ENCODE results near the gene TTC31.

Gene TTC31

GRCh38 chr2:74439373-74439772, 43.5 kb upstream of the TTC31 start:
- peaks cover 10% of the 10 kb centered on the region for H3K79me2 ChIP-seq
- H2AFZ ChIP-seq, result peak overlapping the region; percentile 99
- TF ChIP-seq CTCF (IDR thresholded peaks at IDR 0.05), result no peak
- no peaks in the 10 kb centered on the region for H3K27me3 ChIP-seq (ENCODE audit: control insufficient read depth, insufficient read depth, low read length)
- H3K9me3 ChIP-seq (ENCODE audit: control insufficient read depth, low read length), result no peaks in the 10 kb centered on the region
- H3K36me3 ChIP-seq (ENCODE audit: control insufficient read depth, insufficient read depth, low read length), result no peaks in the 10 kb centered on the region
- no peak overlapping the region for H3K9ac ChIP-seq
- peaks cover 8% of the 10 kb centered on the region for H3K4me1 ChIP-seq
- peak overlapping the region; percentile 88 for H3K27ac ChIP-seq
- H3K4me2 ChIP-seq (ENCODE audit: low read length), result peak overlapping the region; percentile 95
- H3K4me3 ChIP-seq (ENCODE audit: low read depth, low read length), result peak overlapping the region; percentile 87

GRCh38 chr2:74439803-74440377, 43.0 kb upstream of the TTC31 start:
- Histone ChIP-seq H3K79me2 (peaks cover 10% of the 10 kb centered on the region), H3K27ac (peak overlapping the region; percentile 88), H3K4me2 (ENCODE audit: low read length) (peak overlapping the region; percentile 95), H3K9me3 (ENCODE audit: control insufficient read depth, low read length) (no peaks in the 10 kb centered on the region), H2AFZ (peak overlapping the region; percentile 99), H3K27me3 (ENCODE audit: control insufficient read depth, insufficient read depth, low read length) (no peaks in the 10 kb centered on the region), H3K9ac (no peak overlapping the region), H3K36me3 (ENCODE audit: control insufficient read depth, insufficient read depth, low read length) (no peaks in the 10 kb centered on the region), H3K4me3 (ENCODE audit: low read depth, low read length) (peak overlapping the region; percentile 87), H3K4me1 (peaks cover 8% of the 10 kb centered on the region)
- no peak for TF ChIP-seq CTCF (IDR thresholded peaks at IDR 0.05)

GRCh38 chr2:74440378-74441169, 42.3 kb upstream of the TTC31 start:
- Histone ChIP-seq H3K27ac (peak overlapping the region; percentile 88), H3K9ac (peak overlapping the region; percentile 1), H3K4me1 (peaks cover 8% of the 10 kb centered on the region), H3K36me3 (ENCODE audit: control insufficient read depth, insufficient read depth, low read length) (no peaks in the 10 kb centered on the region), H3K4me3 (ENCODE audit: low read depth, low read length) (peak overlapping the region; percentile 87), H3K79me2 (peaks cover 10% of the 10 kb centered on the region), H2AFZ (peak overlapping the region; percentile 99), H3K9me3 (ENCODE audit: control insufficient read depth, low read length) (no peaks in the 10 kb centered on the region), H3K27me3 (ENCODE audit: control insufficient read depth, insufficient read depth, low read length) (no peaks in the 10 kb centered on the region), H3K4me2 (ENCODE audit: low read length) (peak overlapping the region; percentile 95)
- TF ChIP-seq CTCF (IDR thresholded peaks at IDR 0.05), result peak; percentile 18

GRCh38 chr2:74441170-74441689, 41.7 kb upstream of the TTC31 start:
- Histone ChIP-seq H3K4me1 (peaks cover 8% of the 10 kb centered on the region), H3K4me3 (ENCODE audit: low read depth, low read length) (peak overlapping the region; percentile 87), H3K9me3 (ENCODE audit: control insufficient read depth, low read length) (no peaks in the 10 kb centered on the region), H2AFZ (peak overlapping the region; percentile 99), H3K36me3 (ENCODE audit: control insufficient read depth, insufficient read depth, low read length) (no peaks in the 10 kb centered on the region), H3K9ac (peak overlapping the region; percentile 1), H3K79me2 (peaks cover 10% of the 10 kb centered on the region), H3K4me2 (ENCODE audit: low read length) (peak overlapping the region; percentile 95), H3K27ac (peak overlapping the region; percentile 88), H3K27me3 (ENCODE audit: control insufficient read depth, insufficient read depth, low read length) (no peaks in the 10 kb centered on the region)
- TF ChIP-seq CTCF (IDR thresholded peaks at IDR 0.05), result no peak
